ENCODE data around the gene KDR. TPM values are rescaled to one million over a fixed set of nuclear protein-coding genes. Genes with fewer than 3 reads are reported as not detected.

The KDR gene
- total and polyA plus RNA-seq, 9 donors, result 6.0 to 36.4 (median 13.9) TPM

DNA sequence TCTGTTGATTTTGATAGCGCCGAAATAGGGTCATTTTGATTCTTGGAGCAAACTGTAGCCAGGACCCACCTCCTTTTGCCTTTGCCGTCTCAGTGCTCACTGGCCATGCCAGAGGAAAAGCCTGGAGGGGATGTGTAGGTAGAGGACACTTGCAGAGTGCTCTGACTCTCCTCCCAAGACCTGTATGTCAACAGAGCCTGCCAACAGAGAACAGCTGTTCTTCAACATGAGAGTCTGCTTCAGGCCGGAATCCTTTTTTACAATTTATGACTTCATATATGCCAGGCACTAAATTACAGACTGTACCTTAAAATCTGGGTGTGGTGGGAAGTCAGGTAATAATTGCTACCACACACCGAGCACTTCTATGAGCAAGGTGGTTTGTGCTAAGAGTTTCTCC, 94.2 kb downstream of the KDR start:
- Histone ChIP-seq H3K4me1 (ENCODE audit: insufficient read depth) (no peaks in the 10 kb centered on the region), H3K9me3 (no peaks in the 10 kb centered on the region), H3K27me3 (no peaks in the 10 kb centered on the region), H3K36me3 (no peaks in the 10 kb centered on the region), H3K27ac (no peak overlapping the region), H3K4me3 (no peak overlapping the region)
- TF ChIP-seq, protein P1, sequence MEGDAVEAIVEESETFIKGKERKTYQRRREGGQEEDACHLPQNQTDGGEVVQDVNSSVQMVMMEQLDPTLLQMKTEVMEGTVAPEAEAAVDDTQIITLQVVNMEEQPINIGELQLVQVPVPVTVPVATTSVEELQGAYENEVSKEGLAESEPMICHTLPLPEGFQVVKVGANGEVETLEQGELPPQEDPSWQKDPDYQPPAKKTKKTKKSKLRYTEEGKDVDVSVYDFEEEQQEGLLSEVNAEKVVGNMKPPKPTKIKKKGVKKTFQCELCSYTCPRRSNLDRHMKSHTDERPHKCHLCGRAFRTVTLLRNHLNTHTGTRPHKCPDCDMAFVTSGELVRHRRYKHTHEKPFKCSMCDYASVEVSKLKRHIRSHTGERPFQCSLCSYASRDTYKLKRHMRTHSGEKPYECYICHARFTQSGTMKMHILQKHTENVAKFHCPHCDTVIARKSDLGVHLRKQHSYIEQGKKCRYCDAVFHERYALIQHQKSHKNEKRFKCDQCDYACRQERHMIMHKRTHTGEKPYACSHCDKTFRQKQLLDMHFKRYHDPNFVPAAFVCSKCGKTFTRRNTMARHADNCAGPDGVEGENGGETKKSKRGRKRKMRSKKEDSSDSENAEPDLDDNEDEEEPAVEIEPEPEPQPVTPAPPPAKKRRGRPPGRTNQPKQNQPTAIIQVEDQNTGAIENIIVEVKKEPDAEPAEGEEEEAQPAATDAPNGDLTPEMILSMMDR (IDR thresholded peaks at IDR 0.05), result no peak
- no peak for TF ChIP-seq EP300 (IDR thresholded peaks at IDR 0.05)
- TF ChIP-seq POLR2A (IDR thresholded peaks at IDR 0.05), result no peak
- WGBS, 3 donors, result 78 to 85% (median 84%) methylated on average over 5 of the region's 5 CpGs
- intact Hi-C loops (cut with DNase I), result no loop called here
- no peak for DNase-seq

DNA sequence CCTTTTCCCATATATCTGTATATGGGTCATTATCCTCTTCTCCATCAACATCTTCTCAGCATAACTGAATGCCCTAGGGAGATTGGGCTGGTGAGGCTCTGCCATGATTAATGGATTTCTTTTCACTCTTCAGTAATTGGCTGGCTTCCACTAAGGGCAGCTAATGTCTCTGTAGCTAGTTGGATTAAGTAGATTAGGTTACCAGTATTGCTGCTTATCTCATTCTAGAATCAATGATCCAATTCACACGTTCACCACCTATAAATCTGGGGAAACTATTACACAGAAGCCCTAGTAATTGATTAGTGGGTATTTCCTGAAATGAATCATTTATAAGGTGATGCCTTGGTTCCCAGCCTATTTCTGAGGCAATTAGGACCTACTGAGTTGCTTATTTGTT, 94.8 kb downstream of the KDR start:
- Histone ChIP-seq H3K27ac (no peak overlapping the region), H3K4me1 (ENCODE audit: insufficient read depth) (no peaks in the 10 kb centered on the region), H3K9me3 (no peaks in the 10 kb centered on the region), H3K36me3 (no peaks in the 10 kb centered on the region), H3K27me3 (no peaks in the 10 kb centered on the region), H3K4me3 (no peak overlapping the region)
- intact Hi-C loops (cut with DNase I), result no loop called here
- WGBS, 3 donors, result 65 to 74% (median 72%) methylated on average over 1 of the region's 1 CpG
- TF ChIP-seq EP300 (IDR thresholded peaks at IDR 0.05), result no peak
- TF ChIP-seq, protein P1 (IDR thresholded peaks at IDR 0.05), result no peak
- TF ChIP-seq POLR2A (IDR thresholded peaks at IDR 0.05), result no peak
- DNase-seq, result no peak

DNA sequence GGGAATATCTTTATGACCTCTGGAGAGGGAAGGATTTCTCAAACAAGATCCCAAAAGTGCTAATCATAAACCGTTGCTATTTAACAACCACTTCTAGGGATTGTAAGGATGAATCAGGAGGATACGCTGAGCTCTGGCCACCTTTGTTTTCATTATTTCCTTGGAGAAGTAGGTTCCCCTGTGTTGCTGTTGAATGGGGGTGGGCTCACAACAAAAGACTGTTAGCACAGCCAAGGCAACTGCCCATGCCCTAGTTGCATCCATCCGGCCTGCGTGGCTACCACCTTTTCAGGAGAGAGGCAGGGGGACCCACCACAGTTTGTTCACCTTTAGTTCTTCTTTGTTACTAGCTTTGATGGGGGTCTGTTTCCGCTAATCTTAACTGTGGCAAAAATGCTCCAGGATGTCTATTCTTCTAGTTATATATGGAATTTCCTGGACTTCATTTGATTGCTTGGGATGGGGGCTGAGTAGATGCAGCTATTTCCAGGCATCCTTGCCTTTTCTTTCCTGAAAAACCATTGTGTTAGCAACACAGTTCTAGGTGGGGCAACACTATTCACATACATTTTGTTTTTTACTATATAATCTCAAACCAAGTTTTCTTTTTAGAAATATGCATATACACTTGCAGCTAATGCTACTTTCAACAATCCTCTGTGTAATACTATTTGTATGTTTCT, 95.4 kb downstream of the KDR start:
- Histone ChIP-seq H3K27me3 (no peaks in the 10 kb centered on the region), H3K4me3 (no peak overlapping the region), H3K36me3 (no peaks in the 10 kb centered on the region), H3K27ac (no peak overlapping the region), H3K9me3 (no peaks in the 10 kb centered on the region), H3K4me1 (ENCODE audit: insufficient read depth) (no peaks in the 10 kb centered on the region)
- TF ChIP-seq, protein P1 (IDR thresholded peaks at IDR 0.05), result no peak
- no peak for TF ChIP-seq EP300 (IDR thresholded peaks at IDR 0.05)
- no peak for TF ChIP-seq POLR2A (IDR thresholded peaks at IDR 0.05)
- intact Hi-C loops (cut with DNase I), result no loop called here
- WGBS, 3 donors, result 84 to 88% (median 88%) methylated on average over 5 of the region's 5 CpGs
- DNase-seq, result no peak

DNA sequence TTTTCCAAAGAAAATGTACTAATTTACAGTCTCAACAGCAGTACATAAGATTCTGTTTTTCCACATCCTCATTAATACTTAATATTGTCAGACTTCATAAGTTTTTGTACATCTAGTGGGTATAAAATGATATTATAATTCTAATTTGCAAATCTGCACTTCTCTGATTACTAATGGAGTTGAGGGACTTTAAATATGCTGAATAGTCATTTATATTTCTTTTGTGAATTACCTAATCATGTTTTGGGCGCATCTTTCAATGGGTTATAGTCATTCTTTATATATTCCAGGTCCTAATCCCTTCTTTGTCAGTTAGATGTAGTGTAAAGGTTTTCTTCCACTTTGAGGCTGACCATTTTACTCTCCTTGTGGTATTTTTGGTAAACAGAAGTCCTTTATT, 96.1 kb downstream of the KDR start:
- Histone ChIP-seq H3K27ac (no peak overlapping the region), H3K4me3 (no peak overlapping the region), H3K9me3 (no peaks in the 10 kb centered on the region), H3K27me3 (no peaks in the 10 kb centered on the region), H3K36me3 (no peaks in the 10 kb centered on the region), H3K4me1 (ENCODE audit: insufficient read depth) (no peaks in the 10 kb centered on the region)
- intact Hi-C loops (cut with DNase I), result no loop called here
- WGBS, 3 donors, result 86 to 94% (median 91%) methylated on average over 1 of the region's 1 CpG
- TF ChIP-seq POLR2A (IDR thresholded peaks at IDR 0.05), result no peak
- TF ChIP-seq, protein P1 (IDR thresholded peaks at IDR 0.05), result no peak
- TF ChIP-seq EP300 (IDR thresholded peaks at IDR 0.05), result no peak
- no peak for DNase-seq

Small RNA genes lying within 50 kb of the gene (small RNA-seq; reads per million reads assigned to genes)
- not detected for gene RN7SL424P
- gene RNU6-410P, result not detected

Other genes with a start within 250 kb of the KDR start
- 1 to 10 TPM; 1.2 to 9.4 (median 2.9) TPM for gene SRD5A3, start 220.6 kb upstream of the KDR start, total RNA-seq
- 10 to 100 TPM in 1 of 2 donors, 1 to 10 TPM in 1; 2.9 to 12.3 TPM for gene SRD5A3, start 220.6 kb upstream of the KDR start, polyA plus RNA-seq

Measured in ovary (tissue), 9 donors.